MM.1S (cell line): ENCODE data around the gene QSER1.
"Not testable (repeated sequence)": the region's sequence is repeated elsewhere in the genome, so short reads cannot be mapped to it uniquely, and the experiment has no call there.

ENCODE experiments used
- DNase-seq: peaks from one replicate; pipeline ENCODE4 v3.0.0-alpha.2; 2015
- H2AFZ ChIP-seq: fragments of 300-600 bp; sonication (generic); 2 replicates; pipeline ENCODE4 v1.6.0; 2016; ENCODE audit warnings: antibody characterized with exemption, low read length
- H3F3A ChIP-seq: fragments of 300-600 bp; sonication (generic); 2 replicates; pipeline ENCODE4 v1.6.1; 2016; ENCODE audit warnings: mild to moderate bottlenecking, antibody characterized with exemption, low read length, moderate library complexity, mixed read lengths; ENCODE audit not compliant: insufficient read depth
- H3K27ac ChIP-seq: fragments of 300-600 bp; sonication (generic); 2 replicates; pipeline ENCODE4 v1.5.1; 2016; ENCODE audit warnings: mild to moderate bottlenecking, low read length
- H3K27me3 ChIP-seq: fragments of 300-600 bp; sonication (generic); replicated peaks from 2 replicates; pipeline ENCODE4 v1.6.0; 2016; ENCODE audit warnings: low read length; ENCODE audit not compliant: insufficient read depth
- H3K36me3 ChIP-seq: fragments of 300-600 bp; sonication (generic); replicated peaks from 2 replicates; pipeline ENCODE4 v1.6.1; 2016; ENCODE audit warnings: mild to moderate bottlenecking, low read length, mixed read lengths; ENCODE audit not compliant: insufficient read depth
- H3K4me1 ChIP-seq: fragments of 300-600 bp; sonication (generic); 2 replicates; pipeline ENCODE4 v1.6.1; 2016; ENCODE audit warnings: low read length, mixed read lengths
- H3K4me2 ChIP-seq: fragments of 300-600 bp; sonication (generic); 2 replicates; pipeline ENCODE4 v1.6.0; 2016; ENCODE audit warnings: low read depth, low read length
- H3K4me3 ChIP-seq: fragments of 300-600 bp; sonication (generic); 2 replicates; pipeline ENCODE4 v1.5.1; 2016; ENCODE audit warnings: low read length, mixed read lengths
- H3K79me2 ChIP-seq: fragments of 300-600 bp; sonication (generic); 2 replicates; pipeline ENCODE4 v1.6.1; 2016; ENCODE audit warnings: mixed run types, low read length, mixed read lengths
- H3K9ac ChIP-seq: fragments of 300-600 bp; sonication (generic); 2 replicates; pipeline ENCODE4 v1.6.1; 2016; ENCODE audit warnings: low read length, mixed read lengths
- H3K9me2 ChIP-seq: fragments of 300-600 bp; sonication (generic); replicated peaks from 2 replicates; pipeline ENCODE4 v1.6.1; 2016; ENCODE audit warnings: mild to moderate bottlenecking, low read length, mixed read lengths; ENCODE audit not compliant: insufficient read depth
- H3K9me3 ChIP-seq: fragments of 300-600 bp; sonication (generic); replicated peaks from 2 replicates; pipeline ENCODE4 v1.6.1; 2016; ENCODE audit warnings: mild to moderate bottlenecking, low read length, mixed read lengths; ENCODE audit not compliant: insufficient read depth
- H4K20me1 ChIP-seq: fragments of 300-600 bp; sonication (generic); 2 replicates; pipeline ENCODE4 v1.6.1; 2016; ENCODE audit warnings: mild to moderate bottlenecking, low read length, moderate library complexity, mixed read lengths; ENCODE audit not compliant: insufficient read depth
- EZH2 ChIP-seq: fragments of 300-600 bp; sonication (generic); optimal IDR thresholded peaks from 2 replicates; pipeline ENCODE3; 2017; ENCODE audit warnings: low read depth, mild to moderate bottlenecking, antibody characterized with exemption, low read length, mixed read lengths
- EZH2phosphoT487 ChIP-seq: fragments of 300-600 bp; sonication (generic); IDR thresholded peaks from 2 replicates; pipeline ENCODE4 v1.6.1; 2018; ENCODE audit warnings: antibody characterized with exemption, low read length
- TF ChIP-seq, protein P1 (sequence below): fragments of 300-600 bp; sonication (generic); IDR thresholded peaks from 2 replicates; pipeline ENCODE4 v1.5.1; 2016; ENCODE audit warnings: antibody characterized with exemption, low read length, mixed read lengths

The QSER1 gene

GRCh38 chr11:33028537-33028914 is 135.9 kb downstream of the QSER1 start:
- Histone ChIP-seq H3K27ac (no peak overlapping the region), H3K9ac (no peak overlapping the region), H3K4me2 (no peak overlapping the region), H3K9me3 (no peaks in the 10 kb centered on the region), H3K36me3 (no peaks in the 10 kb centered on the region), H4K20me1 (no peaks in the 10 kb centered on the region), H3K27me3 (no peaks in the 10 kb centered on the region), H3K4me1 (no peaks in the 10 kb centered on the region), H3F3A (no peaks in the 10 kb centered on the region), H2AFZ (no peak overlapping the region), H3K4me3 (no peak overlapping the region), H3K9me2 (no peaks in the 10 kb centered on the region), H3K79me2 (no peaks in the 10 kb centered on the region)
- TF ChIP-seq EZH2: no peak
- TF ChIP-seq EZH2phosphoT487: no peak
- TF ChIP-seq, protein P1, sequence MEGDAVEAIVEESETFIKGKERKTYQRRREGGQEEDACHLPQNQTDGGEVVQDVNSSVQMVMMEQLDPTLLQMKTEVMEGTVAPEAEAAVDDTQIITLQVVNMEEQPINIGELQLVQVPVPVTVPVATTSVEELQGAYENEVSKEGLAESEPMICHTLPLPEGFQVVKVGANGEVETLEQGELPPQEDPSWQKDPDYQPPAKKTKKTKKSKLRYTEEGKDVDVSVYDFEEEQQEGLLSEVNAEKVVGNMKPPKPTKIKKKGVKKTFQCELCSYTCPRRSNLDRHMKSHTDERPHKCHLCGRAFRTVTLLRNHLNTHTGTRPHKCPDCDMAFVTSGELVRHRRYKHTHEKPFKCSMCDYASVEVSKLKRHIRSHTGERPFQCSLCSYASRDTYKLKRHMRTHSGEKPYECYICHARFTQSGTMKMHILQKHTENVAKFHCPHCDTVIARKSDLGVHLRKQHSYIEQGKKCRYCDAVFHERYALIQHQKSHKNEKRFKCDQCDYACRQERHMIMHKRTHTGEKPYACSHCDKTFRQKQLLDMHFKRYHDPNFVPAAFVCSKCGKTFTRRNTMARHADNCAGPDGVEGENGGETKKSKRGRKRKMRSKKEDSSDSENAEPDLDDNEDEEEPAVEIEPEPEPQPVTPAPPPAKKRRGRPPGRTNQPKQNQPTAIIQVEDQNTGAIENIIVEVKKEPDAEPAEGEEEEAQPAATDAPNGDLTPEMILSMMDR: no peak
- DNase-seq: no peak

DNA sequence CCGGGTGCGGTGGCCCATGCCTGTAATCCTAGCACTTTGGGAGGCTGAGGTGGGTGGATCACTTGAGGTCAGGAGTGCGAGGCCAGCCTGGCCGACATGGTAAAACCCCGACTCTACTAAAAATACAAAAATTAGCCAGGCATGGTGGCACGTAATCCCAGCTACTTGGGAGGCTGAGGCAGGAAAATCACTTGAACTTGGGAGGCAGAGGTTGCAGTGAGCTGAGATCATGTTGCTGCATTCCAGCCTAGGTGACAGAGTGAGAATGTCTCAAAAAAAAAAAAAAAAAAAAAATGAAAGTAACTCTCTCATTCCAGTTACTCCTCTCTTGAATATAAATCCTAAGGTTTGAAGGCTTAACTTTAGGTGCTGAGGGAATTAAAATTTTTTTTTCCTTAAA is 136.6 kb downstream of the QSER1 start:
- H3K9me3 ChIP-seq, H3K27ac ChIP-seq, H4K20me1 ChIP-seq, H3K9ac ChIP-seq, DNase-seq, H3K4me2 ChIP-seq, H3K4me3 ChIP-seq, H3K79me2 ChIP-seq, H3K36me3 ChIP-seq, H2AFZ ChIP-seq, H3K9me2 ChIP-seq, H3F3A ChIP-seq, H3K4me1 ChIP-seq, H3K27me3 ChIP-seq: not testable (repeated sequence)
